Astrocyte (in vitro differentiated cells and primary cell): Measurements from ENCODE around the gene REEP1. TPM values are rescaled to one million over a fixed set of nuclear protein-coding genes. Genes with fewer than 3 reads are reported as not detected.
"Not testable (repeated sequence)": the region's sequence is repeated elsewhere in the genome, so short reads cannot be mapped to it uniquely, and the experiment has no call there.

Experiments
- DNase-seq: peaks from one replicate; pipeline ENCODE4 v3.0.0-alpha.2; 2010; ENCODE audit warnings: low read depth
- FAIRE-seq: peaks from 2 replicates; lab custom pipeline; 2011; peaks lifted over from hg19 to GRCh38; lab: Jason Lieb, UNC
- H2AFZ ChIP-seq: 2 replicates; pipeline ENCODE4 v1.6.0; 2012; ENCODE audit warnings: low read depth, low read length, inconsistent platforms
- H3K27ac ChIP-seq: 2 replicates; pipeline ENCODE4 v1.5.1; 2011; ENCODE audit warnings: low read depth, low read length, inconsistent platforms
- H3K27me3 ChIP-seq: 2 replicates; pipeline ENCODE4 v1.6.0; 2011; ENCODE audit warnings: low read length, inconsistent platforms; ENCODE audit not compliant: insufficient read depth
- H3K36me3 ChIP-seq: 2 replicates; pipeline ENCODE4 v1.5.1; 2011; ENCODE audit warnings: low read length, inconsistent platforms; ENCODE audit not compliant: insufficient read depth
- H3K4me1 ChIP-seq: 2 replicates; pipeline ENCODE4 v1.5.1; 2011; ENCODE audit warnings: low read length, inconsistent platforms; ENCODE audit not compliant: insufficient read depth
- H3K4me2 ChIP-seq: 2 replicates; pipeline ENCODE4 v1.6.0; 2012; ENCODE audit warnings: low read length, inconsistent platforms
- H3K4me3 ChIP-seq: 2 replicates; pipeline ENCODE4 v1.5.1; 2011; ENCODE audit warnings: low read depth, mild to moderate bottlenecking, low read length, inconsistent platforms; ENCODE audit not compliant: insufficient read depth
- H3K79me2 ChIP-seq: 2 replicates; pipeline ENCODE4 v1.6.0; 2012; ENCODE audit warnings: mild to moderate bottlenecking, low read length, inconsistent platforms; ENCODE audit not compliant: insufficient read depth
- H3K9ac ChIP-seq: 2 replicates; pipeline ENCODE4 v1.6.0; 2012; ENCODE audit warnings: mild to moderate bottlenecking, low read length, inconsistent platforms
- H3K9me3 ChIP-seq: 2 replicates; pipeline ENCODE4 v1.5.1; 2012; ENCODE audit warnings: low read depth, mild to moderate bottlenecking, low read length, inconsistent platforms; ENCODE audit not compliant: insufficient read depth
- H4K20me1 ChIP-seq: 2 replicates; pipeline ENCODE4 v1.6.0; 2012; ENCODE audit warnings: low read length, inconsistent platforms; ENCODE audit not compliant: insufficient read depth
- H3K27ac Mint-ChIP-seq: one replicate; pipeline ENCODE4 v1.8.0; 2021; ENCODE audit warnings: mild to moderate bottlenecking, mixed read lengths; ENCODE audit not compliant: unreplicated experiment
- H3K27me3 Mint-ChIP-seq: one replicate; pipeline ENCODE4 v1.8.0; 2021; ENCODE audit warnings: low read depth, mixed read lengths; ENCODE audit not compliant: unreplicated experiment
- H3K36me3 Mint-ChIP-seq: one replicate; pipeline ENCODE4 v1.8.0; 2021; ENCODE audit warnings: low read depth, mixed read lengths; ENCODE audit not compliant: unreplicated experiment
- H3K4me1 Mint-ChIP-seq: one replicate; pipeline ENCODE4 v1.8.0; 2021; ENCODE audit warnings: low read depth, mixed read lengths; ENCODE audit not compliant: unreplicated experiment
- H3K4me3 Mint-ChIP-seq: one replicate; pipeline ENCODE4 v1.8.0; 2021; ENCODE audit warnings: mild to moderate bottlenecking, moderate library complexity, mixed read lengths; ENCODE audit not compliant: unreplicated experiment
- H3K9me3 Mint-ChIP-seq: one replicate; pipeline ENCODE4 v1.8.0; 2021; ENCODE audit warnings: mild to moderate bottlenecking, mixed read lengths; ENCODE audit not compliant: unreplicated experiment
- CTCF ChIP-seq: IDR thresholded peaks from 2 replicates; pipeline ENCODE4 v1.5.1; 2011; ENCODE audit warnings: low read depth, mild to moderate bottlenecking, inconsistent platforms, low read length, moderate library complexity; ENCODE audit not compliant: insufficient read depth
- EZH2 ChIP-seq: IDR thresholded peaks from 2 replicates; pipeline ENCODE4 v1.6.1; 2012; ENCODE audit warnings: mild to moderate bottlenecking, low read length, inconsistent platforms; ENCODE audit not compliant: insufficient read depth
- total RNA-seq: library from RNA; stranded (reverse); gene quantifications from 2 replicates; pipeline ENCODE4 v1.2.1, GENCODE V29; 2021

The REEP1 gene
- total RNA-seq, 1 donor from 2014 or later, result 0.61 TPM

- H3K27me3 Mint-ChIP-seq, result peaks cover 22% of the 10 kb centered on the region
- no peak for FAIRE-seq
- no peaks in the 10 kb centered on the region for H3K36me3 Mint-ChIP-seq
- H3K4me1 ChIP-seq, result no peaks in the 10 kb centered on the region
- no peaks in the 10 kb centered on the region for H4K20me1 ChIP-seq
- peaks cover 2% of the 10 kb centered on the region for H3K4me1 Mint-ChIP-seq
- H3K9me3 Mint-ChIP-seq, result peaks cover 5% of the 10 kb centered on the region
- no peak for DNase-seq
- peaks cover 4% of the 10 kb centered on the region for H3K27me3 ChIP-seq
- no peaks in the 10 kb centered on the region for H3K9me3 ChIP-seq
- H3K9ac ChIP-seq, result no peak overlapping the region
- no peak overlapping the region for H2AFZ ChIP-seq
- H3K27ac ChIP-seq, result no peak overlapping the region
- H3K4me3 ChIP-seq, result no peak overlapping the region
- H3K4me2 ChIP-seq, result no peak overlapping the region
- no peaks in the 10 kb centered on the region for H3K79me2 ChIP-seq
- no peak overlapping the region for H3K4me3 Mint-ChIP-seq
- no peaks in the 10 kb centered on the region for H3K36me3 ChIP-seq
- no peak overlapping the region for H3K27ac Mint-ChIP-seq
- no peak for TF ChIP-seq EZH2
Measured at GRCh38 chr2:86352137-86352726, 14.8 kb upstream of the REEP1 start.

GRCh38 chr2:86350751-86351150, 13.3 kb upstream of the REEP1 start:
- no peak for DNase-seq
- H3K27ac ChIP-seq, result no peak overlapping the region
- H3K36me3 ChIP-seq, result no peaks in the 10 kb centered on the region
- Mint-ChIP-seq H3K4me3 (no peak overlapping the region), H3K36me3 (no peaks in the 10 kb centered on the region), H3K4me1 (peaks cover 2% of the 10 kb centered on the region), H3K9me3 (peaks cover 5% of the 10 kb centered on the region), H3K27ac (no peak overlapping the region), H3K27me3 (peaks cover 22% of the 10 kb centered on the region)
- no peaks in the 10 kb centered on the region for H3K4me1 ChIP-seq
- H3K9me3 ChIP-seq, result no peaks in the 10 kb centered on the region
- no peak for FAIRE-seq
- no peaks in the 10 kb centered on the region for H4K20me1 ChIP-seq
- no peak overlapping the region for H3K4me2 ChIP-seq
- no peak for TF ChIP-seq CTCF
- TF ChIP-seq EZH2, result no peak
- no peak overlapping the region for H3K4me3 ChIP-seq
- H3K9ac ChIP-seq, result no peak overlapping the region
- H3K27me3 ChIP-seq, result peaks cover 4% of the 10 kb centered on the region
- H3K79me2 ChIP-seq, result no peaks in the 10 kb centered on the region
- no peak overlapping the region for H2AFZ ChIP-seq

- H3K27me3 ChIP-seq, result peaks cover 4% of the 10 kb centered on the region
- no peak overlapping the region for H3K4me2 ChIP-seq
- TF ChIP-seq CTCF (no peak), EZH2 (no peak)
- H4K20me1 ChIP-seq, result no peaks in the 10 kb centered on the region
- H3K27ac ChIP-seq, result no peak overlapping the region
- no peaks in the 10 kb centered on the region for H3K79me2 ChIP-seq
- Mint-ChIP-seq H3K4me3 (no peak overlapping the region), H3K27ac (no peak overlapping the region), H3K27me3 (peaks cover 11% of the 10 kb centered on the region), H3K9me3 (peaks cover 5% of the 10 kb centered on the region), H3K4me1 (peaks cover 2% of the 10 kb centered on the region), H3K36me3 (no peaks in the 10 kb centered on the region)
- H3K4me3 ChIP-seq, result no peak overlapping the region
- no peak overlapping the region for H3K9ac ChIP-seq
- no peaks in the 10 kb centered on the region for H3K9me3 ChIP-seq
- DNase-seq (no peak), FAIRE-seq (no peak)
- no peaks in the 10 kb centered on the region for H3K36me3 ChIP-seq
- no peak overlapping the region for H2AFZ ChIP-seq
- H3K4me1 ChIP-seq, result no peaks in the 10 kb centered on the region
Measured at GRCh38 chr2:86347401-86347800, 10.0 kb upstream of the REEP1 start.

- not testable (repeated sequence) for DNase-seq, H3K4me2 ChIP-seq, H3K36me3 ChIP-seq, H4K20me1 ChIP-seq, H3K27ac ChIP-seq, H3K27ac Mint-ChIP-seq, H3K4me1 Mint-ChIP-seq, H3K4me1 ChIP-seq, FAIRE-seq, H3K9me3 ChIP-seq, H3K79me2 ChIP-seq, H2AFZ ChIP-seq, H3K4me3 ChIP-seq, H3K36me3 Mint-ChIP-seq, H3K27me3 ChIP-seq, H3K9ac ChIP-seq, H3K4me3 Mint-ChIP-seq
- Mint-ChIP-seq H3K27me3 (peaks cover 12% of the 10 kb centered on the region), H3K9me3 (peaks cover 10% of the 10 kb centered on the region)
Measured at GRCh38 chr2:86345783-86346370, 8.5 kb upstream of the REEP1 start.
